Right cardiac atrium (tissue), 5 donors: ENCODE data around the gene POU2AF2. TPM values are rescaled to one million over a fixed set of nuclear protein-coding genes. Genes with fewer than 3 reads are reported as not detected.
A peak's percentile ranks its signal among the peaks of the same experiment; 100 is the strongest.
"Not testable (repeated sequence)": the region's sequence is repeated elsewhere in the genome, so short reads cannot be mapped to it uniquely, and the experiment has no call there.

Source experiments
- ATAC-seq, 2 donors: fragments of 200-7000 bp; cut with Tn5 transposase; one replicate each; pipeline versions ENCODE4 v1.8.0 to v1.9.1; 2020; ENCODE audit warnings: moderate library complexity in 2 of 2, mild to moderate bottlenecking in 1 of 2
- DNase-seq, 3 donors: peaks; one replicate each; pipeline ENCODE4 v3.0.0-alpha.2; 2020
- H3K27ac ChIP-seq: one replicate; pipeline ENCODE4 v1.5.1; 2013; ENCODE audit warnings: mild to moderate bottlenecking, low read length, control low read depth, moderate library complexity
- H3K27me3 ChIP-seq: one replicate; pipeline ENCODE4 v1.6.1; 2013; ENCODE audit not compliant: control insufficient read depth, insufficient read depth
- H3K4me1 ChIP-seq: one replicate; pipeline ENCODE4 v1.6.1; 2013; ENCODE audit warnings: low read length; ENCODE audit not compliant: control insufficient read depth, insufficient read depth
- H3K4me3 ChIP-seq: one replicate; pipeline ENCODE4 v1.5.1; 2013; ENCODE audit warnings: low read length, control low read depth
- H3K9me3 ChIP-seq: one replicate; pipeline ENCODE4 v1.6.1; 2013; ENCODE audit warnings: low read length; ENCODE audit not compliant: control insufficient read depth
- WGBS: extraction: QIAGEN DNeasy Blood & Tissue Kit; methylation state at CpG from one replicate; pipeline ENCODE4 v1.1.7; 2013; 5-methylcytosine and 5-hydroxymethylcytosine counted together
- intact Hi-C, 4 donors: fragments of 100-400 bp; cut with DNase I; formaldehyde crosslinking; loops; one replicate each; pipeline versions ENCODE4 v1.11.0 to v1.14.0; 2022 to 2023
- polyA plus RNA-seq: library from polyadenylated mRNA; stranded (reverse); fragments of 200-250 nt; gene quantifications from one replicate; pipeline ENCODE4 v1.2.3, GENCODE V29; 2013
- total RNA-seq, 4 donors: library from RNA; stranded (reverse); fragmentation: NEBNext Ultra II Directional; extraction: Animal tissue kit (Norgen Biotek cat#: 25700); gene quantifications; one replicate each; pipeline ENCODE4 v1.2.1, GENCODE V29; 2021
- donor health status: healthy with polysubstance abuse.
- donor health status: DM: no; HTN: yes; CAD: no.
- donor health status: DM: no; HTN: no; CAD: no.
- donor health status: DM: no; HTN: yes; CAD: no; lungs with severe emphysema.
- donor health status: DM: yes; HTN: yes; CAD: no.

The POU2AF2 gene
- total and polyA plus RNA-seq, 5 donors: not detected

DNA sequence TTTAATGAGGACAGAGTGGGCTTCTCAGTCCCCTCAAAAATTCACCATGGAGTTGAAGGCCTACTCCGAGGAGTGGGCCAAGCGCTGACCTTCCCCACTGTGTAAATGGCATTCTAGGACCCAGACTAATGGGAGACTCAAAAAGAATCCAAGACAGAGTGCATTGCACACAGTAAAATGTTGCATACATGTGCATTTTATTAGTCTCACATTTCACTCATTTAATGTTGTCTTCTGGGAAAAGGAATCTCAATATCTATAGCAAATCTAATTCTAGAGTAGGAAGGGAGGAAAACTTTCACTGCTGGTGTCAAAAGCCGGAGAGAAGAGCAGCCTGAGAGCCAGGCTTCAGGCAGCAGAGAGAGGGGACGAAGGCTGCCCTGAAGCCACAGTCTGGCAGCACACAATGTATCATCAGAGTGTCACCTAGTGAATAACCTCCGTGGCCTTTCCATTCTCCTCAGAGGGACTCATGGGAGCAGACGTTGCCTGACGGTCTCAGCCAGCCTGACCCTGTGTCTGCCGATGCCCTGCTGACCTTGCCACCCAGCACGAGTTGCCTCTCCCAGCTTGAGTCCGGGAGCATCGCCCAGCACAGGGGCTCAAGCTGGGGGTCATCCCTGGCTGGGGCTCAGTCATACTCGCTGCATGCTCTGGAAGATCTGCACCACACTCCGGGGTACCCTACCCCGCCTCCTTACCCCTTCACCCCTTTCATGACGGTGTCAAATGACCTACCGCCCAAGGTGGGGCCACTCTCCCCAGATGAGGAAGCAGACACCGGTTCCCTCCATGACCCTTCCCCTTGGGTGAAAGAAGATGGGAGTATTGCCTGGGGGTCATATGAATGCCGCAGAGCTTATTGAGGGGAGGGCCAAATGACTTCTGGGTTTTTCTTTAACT, 39.9 kb downstream of the POU2AF2 start:
- intact Hi-C loops: loop anchor here in 1 of 4 donors (2.0 kb wide), 1 partner anchor 137 kb away; no protein-coding TSS in a partner anchor
- no peak overlapping the region for H3K4me3 ChIP-seq

DNA sequence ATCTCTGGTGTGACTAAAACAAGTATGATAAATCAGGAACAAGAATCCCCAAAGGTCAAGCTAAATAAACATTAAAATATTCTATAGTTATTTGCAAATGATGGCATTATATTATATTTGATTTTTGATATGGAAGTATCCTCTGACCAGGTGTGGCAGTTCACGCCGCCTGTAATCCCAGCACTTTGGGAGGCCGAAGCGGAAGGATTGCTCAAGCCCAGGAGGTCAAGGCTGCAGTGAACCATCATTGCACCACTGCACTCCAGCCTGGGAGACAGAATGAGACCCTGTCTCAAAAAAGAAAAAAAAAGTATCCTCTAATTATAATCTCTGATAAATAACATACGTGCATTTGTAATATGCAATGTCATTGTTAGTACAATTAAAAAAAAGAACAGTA, 46.2 kb downstream of the POU2AF2 start:
- intact Hi-C loops: no loop called here
- WGBS: 97% methylated on average over 5 of the region's 5 CpGs
- Histone ChIP-seq H3K4me3 (no peak overlapping the region), H3K9me3 (no peaks in the 10 kb centered on the region), H3K27me3 (no peaks in the 10 kb centered on the region), H3K4me1 (no peaks in the 10 kb centered on the region), H3K27ac (no peak overlapping the region)
- no peak for ATAC-seq
- DNase-seq: no peak

More for the DNA sequence above, 39.9 kb downstream of the POU2AF2 start:
- Histone ChIP-seq H3K9me3 (no peaks in the 10 kb centered on the region), H3K27ac (no peak overlapping the region), H3K27me3 (no peaks in the 10 kb centered on the region), H3K4me1 (no peaks in the 10 kb centered on the region)
- DNase-seq (peak in 1 of 3 donors; percentile 40), ATAC-seq (no peak)
- WGBS: 76% methylated on average over 18 of the region's 18 CpGs

DNA sequence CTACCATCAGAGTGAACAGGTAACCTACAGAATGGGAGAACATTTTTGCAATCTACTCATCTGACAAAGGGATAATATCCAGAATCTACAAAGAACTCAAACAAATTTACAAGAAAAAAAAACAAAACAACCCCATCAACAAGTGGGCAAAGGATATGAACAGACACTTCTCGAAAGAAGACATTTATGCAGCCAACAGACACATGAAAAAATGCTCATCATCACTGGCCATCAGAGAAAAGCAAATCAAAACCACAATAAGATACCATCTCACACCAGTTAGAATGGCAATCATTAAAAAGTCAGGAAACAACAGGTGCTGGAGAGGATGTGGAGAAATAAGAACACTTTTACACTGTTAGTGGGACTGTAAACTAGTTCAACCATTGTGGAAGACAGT, 46.9 kb downstream of the POU2AF2 start:
- WGBS: 86% methylated on average over 1 of the region's 1 CpG
- intact Hi-C loops, H3K9me3 ChIP-seq, H3K4me3 ChIP-seq, H3K27me3 ChIP-seq, ATAC-seq, H3K4me1 ChIP-seq, DNase-seq, H3K27ac ChIP-seq: not testable (repeated sequence)

DNA sequence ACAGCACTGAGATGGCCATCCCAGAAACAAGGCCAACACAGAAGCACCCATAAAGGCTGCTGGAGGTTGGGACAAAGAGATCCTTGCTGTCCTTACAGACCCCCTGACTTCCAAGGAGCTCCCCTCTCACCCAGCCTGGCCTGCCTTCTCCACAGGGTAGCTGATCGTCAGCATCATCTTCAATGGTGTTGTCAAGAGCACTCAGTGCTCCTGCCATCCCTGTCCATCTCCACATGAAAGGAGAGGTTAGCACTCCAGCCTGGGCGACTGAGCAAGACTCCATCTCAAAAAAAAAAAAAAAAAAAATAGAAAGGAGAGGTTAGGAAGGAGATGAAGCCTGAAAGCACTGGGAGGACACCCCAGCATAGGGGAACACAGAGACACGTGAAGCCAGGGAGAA, 50.7 kb downstream of the POU2AF2 start:
- no peaks in the 10 kb centered on the region for H3K27me3 ChIP-seq
- DNase-seq (no peak), ATAC-seq (no peak)
- no peak overlapping the region for H3K27ac ChIP-seq
- WGBS: 94% methylated on average over 3 of the region's 3 CpGs
- intact Hi-C loops: loop anchor here in 1 of 4 donors (5.0 kb wide), 1 partner anchor 126 kb away; no protein-coding TSS in a partner anchor
- H3K9me3 ChIP-seq: no peaks in the 10 kb centered on the region
- H3K4me3 ChIP-seq: no peak overlapping the region
- no peaks in the 10 kb centered on the region for H3K4me1 ChIP-seq

DNA sequence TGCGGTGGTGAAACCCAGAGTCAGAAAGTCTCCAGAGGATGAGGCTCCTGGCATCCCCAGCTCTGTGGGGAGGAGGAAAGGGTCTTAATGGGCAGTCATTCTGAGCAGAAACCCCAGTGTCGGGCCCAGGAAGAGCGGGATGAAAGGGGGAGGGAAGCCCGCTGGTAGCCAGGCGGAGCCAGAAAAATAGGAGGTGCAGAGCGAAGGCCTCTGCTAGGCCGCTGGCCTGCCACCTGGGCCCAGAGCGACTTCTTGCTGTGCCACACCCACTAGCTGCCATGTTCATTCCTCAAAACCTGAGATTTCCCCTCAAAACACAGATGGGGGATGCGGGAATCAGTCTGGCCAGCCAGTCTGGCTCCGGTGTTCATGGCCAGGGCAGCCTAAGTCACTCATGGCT, 52.2 kb downstream of the POU2AF2 start:
- H3K9me3 ChIP-seq: no peaks in the 10 kb centered on the region
- ATAC-seq (no peak), DNase-seq (no peak)
- H3K27ac ChIP-seq: no peak overlapping the region
- no peaks in the 10 kb centered on the region for H3K27me3 ChIP-seq
- no peak overlapping the region for H3K4me3 ChIP-seq
- intact Hi-C loops: loop anchor here in 1 of 4 donors (5.0 kb wide), 1 partner anchor 125 kb away; no protein-coding TSS in a partner anchor
- H3K4me1 ChIP-seq: no peaks in the 10 kb centered on the region
- over 99% methylated on average over 10 of the region's 10 CpGs for WGBS

DNA sequence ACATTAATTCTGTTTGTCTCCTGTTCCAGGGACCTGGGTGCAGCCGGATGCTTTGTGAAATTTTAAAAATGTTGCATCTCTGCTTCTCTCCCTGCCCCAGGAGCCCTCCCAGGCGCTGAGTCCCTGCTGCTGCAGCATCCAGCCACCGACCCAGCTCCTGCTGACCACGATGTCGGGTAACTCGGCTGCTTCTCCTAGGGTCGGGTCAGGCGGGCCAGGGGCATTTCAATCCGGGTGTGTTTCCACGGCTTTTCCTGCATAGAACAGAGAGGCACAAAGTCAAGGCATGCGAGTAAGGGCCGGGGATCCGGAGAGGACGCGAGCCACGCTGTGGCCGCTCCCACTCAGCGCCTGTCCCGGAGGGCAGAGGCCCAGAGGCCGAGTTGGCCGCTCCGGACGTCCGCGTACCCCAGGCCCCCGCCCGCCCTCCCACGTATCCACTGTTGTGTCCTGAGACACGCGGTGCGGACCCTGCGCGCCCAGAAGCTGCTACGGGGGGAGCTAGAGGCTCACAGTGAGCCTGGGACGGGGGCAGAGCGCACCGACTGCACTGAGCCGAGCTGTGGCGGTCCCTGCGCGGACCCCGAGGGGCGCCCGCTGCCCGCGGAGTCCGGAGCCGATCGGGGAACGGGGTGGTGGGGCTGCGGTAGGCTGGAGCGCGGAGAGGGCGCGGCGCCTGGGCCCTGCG, 53.0 kb downstream of the POU2AF2 start, which contains the start of gene POU2AF3:
TSS of gene POU2AF3 (plus strand) at position 134 of the 688 bp plus-strand sequence. CDS start at position 170, 36 bp downstream.
- Histone ChIP-seq H3K4me1 (no peaks in the 10 kb centered on the region), H3K27me3 (no peaks in the 10 kb centered on the region), H3K9me3 (no peaks in the 10 kb centered on the region), H3K4me3 (peak within 1 kb of the TSS; percentile 57), H3K27ac (no peak within 1 kb of the TSS)
- 10% methylated on average over 57 of the region's 57 CpGs for WGBS
- peak in 2 of 3 donors; percentile 28 to 74 for DNase-seq
- intact Hi-C loops: loop anchor here in 1 of 4 donors (5.0 kb wide), 1 partner anchor 124 kb away; no protein-coding TSS in a partner anchor
- peak; percentile 62 to 69 for ATAC-seq

DNA sequence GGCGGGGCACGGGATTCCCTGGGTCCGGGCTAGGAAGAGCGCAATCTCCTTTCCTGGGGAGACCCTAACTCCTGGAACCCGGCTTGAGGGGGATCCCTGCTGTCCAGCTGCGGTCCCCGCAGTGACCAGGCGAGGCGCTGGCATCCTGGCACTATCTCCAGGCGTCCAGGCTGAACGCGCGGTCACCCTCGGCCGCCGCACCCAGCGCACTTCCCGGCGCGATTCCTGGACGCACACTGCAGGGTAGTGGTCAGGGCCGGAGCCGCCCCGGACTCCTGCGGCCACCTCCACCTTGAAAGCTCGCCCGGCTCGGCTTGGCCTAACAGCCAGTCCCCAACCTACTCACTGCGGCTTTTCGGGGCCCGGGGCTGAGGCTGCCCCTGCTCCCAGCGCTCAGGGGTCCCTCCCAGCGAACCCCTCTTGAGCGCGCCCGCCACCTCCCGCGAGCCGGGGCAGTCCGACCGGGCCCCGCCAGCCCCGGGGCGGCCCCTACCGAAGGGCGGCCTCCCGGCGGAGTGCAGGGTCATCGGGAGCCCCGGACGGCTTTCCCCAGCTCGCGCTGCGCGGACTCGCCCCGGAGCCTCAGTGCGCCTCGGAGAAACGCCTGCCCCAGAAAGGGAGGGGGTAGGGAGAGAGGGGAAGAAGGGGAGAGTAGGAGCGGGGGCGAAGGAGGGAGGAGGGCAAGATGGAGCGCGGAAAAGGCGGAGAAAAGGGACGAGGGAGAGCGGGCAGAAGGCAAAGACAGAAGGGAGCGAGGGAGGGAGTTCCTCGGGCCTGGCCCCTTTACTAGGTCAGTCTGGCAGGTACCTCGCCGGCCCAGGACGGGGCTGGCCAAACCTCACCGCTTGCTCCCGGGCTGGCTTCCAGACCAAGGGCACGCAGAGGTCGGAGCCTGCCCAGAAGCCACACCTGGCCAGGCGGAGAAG, 53.8 kb downstream of the POU2AF2 start:
- no peak overlapping the region for H3K27ac ChIP-seq
- H3K4me1 ChIP-seq: no peaks in the 10 kb centered on the region
- 3% methylated on average over 77 of the region's 77 CpGs for WGBS
- H3K4me3 ChIP-seq: peak overlapping the region; percentile 57
- no peaks in the 10 kb centered on the region for H3K9me3 ChIP-seq
- intact Hi-C loops: loop anchor here in 1 of 4 donors (5.0 kb wide), 1 partner anchor 123 kb away; no protein-coding TSS in a partner anchor
- H3K27me3 ChIP-seq: no peaks in the 10 kb centered on the region
- ATAC-seq: peak; percentile 92 to 95
- DNase-seq: peak; percentile 67 to 87 (median 84)

DNA sequence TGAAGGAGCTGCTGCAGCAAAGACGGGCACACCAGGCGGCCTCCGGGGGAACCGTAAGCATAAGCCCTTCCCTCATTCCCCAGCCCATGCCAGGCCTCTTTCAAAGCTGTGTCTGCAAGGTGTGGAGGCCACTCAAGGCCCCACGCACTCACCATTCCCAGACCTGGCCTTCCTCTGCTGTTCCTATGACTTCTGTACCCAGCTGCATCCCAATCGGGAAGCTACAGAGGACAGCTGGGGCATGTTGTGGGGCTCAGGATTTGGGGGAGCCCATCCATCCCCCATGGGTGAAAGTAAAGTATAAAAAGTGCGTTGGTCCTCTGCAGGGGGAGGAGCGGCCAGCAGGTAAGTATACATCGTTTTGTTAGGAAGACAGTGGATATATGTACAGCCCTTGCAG, 55.0 kb downstream of the POU2AF2 start:
- Histone ChIP-seq H3K4me3 (no peak overlapping the region), H3K9me3 (no peaks in the 10 kb centered on the region), H3K27me3 (no peaks in the 10 kb centered on the region), H3K27ac (no peak overlapping the region), H3K4me1 (no peaks in the 10 kb centered on the region)
- intact Hi-C loops: no loop called here
- WGBS: 95% methylated on average over 9 of the region's 9 CpGs
- ATAC-seq: no peak
- no peak for DNase-seq

DNA sequence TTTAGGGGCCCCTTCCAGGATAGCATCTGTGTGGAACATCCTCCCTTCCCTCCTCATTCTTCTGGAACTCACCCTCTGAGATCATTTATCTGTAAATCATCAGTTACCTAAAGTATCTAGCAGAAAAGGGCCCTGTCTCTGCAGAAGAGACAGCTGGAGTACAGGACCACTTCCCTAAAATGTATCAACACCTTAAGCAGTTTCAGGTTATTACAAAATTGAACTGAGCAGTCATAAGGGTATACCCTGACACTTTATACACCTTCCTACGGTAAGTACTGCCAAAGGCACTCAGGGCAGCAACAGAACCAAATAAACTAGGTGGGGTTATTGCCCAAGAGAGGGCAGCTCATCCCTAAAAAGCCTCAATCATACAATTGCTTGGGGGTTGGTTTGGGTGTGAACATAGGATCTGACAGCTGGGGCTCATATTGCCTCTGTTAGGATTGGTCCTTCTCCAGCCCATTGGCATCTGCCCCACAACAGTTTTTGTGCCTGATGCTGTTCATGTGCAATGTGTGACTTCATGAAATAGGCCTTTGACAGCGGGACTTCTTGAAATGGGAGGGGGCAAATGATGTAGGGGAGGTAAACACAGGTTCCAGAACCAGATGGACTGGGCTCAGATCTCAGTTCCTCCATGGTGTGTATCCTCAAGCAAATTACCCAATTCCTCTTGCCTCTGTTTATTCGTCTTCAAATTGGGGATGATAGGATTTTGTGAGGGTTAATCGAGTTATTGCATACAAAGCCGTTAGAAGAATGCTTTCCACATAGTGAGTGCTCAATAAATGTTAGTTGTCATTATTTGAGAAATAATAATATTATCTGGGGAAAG, 55.7 kb downstream of the POU2AF2 start:
- 91% methylated on average over 5 of the region's 5 CpGs for WGBS
- Histone ChIP-seq H3K4me3 (no peak overlapping the region), H3K9me3 (no peaks in the 10 kb centered on the region), H3K27ac (no peak overlapping the region), H3K4me1 (no peaks in the 10 kb centered on the region), H3K27me3 (peaks cover under 1% of the 10 kb centered on the region)
- intact Hi-C loops: no loop called here
- ATAC-seq (no peak), DNase-seq (no peak)

DNA sequence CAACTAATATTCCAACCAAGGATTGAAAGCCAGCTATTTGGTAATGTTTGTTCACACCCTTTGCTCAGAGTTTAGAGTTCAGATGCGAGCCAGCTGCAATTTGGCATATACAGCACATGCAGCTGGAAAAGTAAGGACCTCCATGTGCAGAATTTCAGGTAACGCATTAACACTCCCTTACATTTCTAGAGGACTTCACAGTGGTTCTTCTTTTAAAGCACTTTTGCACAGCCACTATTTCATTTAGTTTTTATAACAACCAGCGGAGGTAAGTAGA, 56.3 kb downstream of the POU2AF2 start:
- Histone ChIP-seq H3K9me3 (no peaks in the 10 kb centered on the region), H3K27ac (no peak overlapping the region), H3K4me1 (no peaks in the 10 kb centered on the region), H3K27me3 (peaks cover 3% of the 10 kb centered on the region), H3K4me3 (no peak overlapping the region)
- intact Hi-C loops: no loop called here
- 92% methylated on average over 3 of the region's 3 CpGs for WGBS
- DNase-seq (no peak), ATAC-seq (no peak)
